SK-N-SH treated with all-trans-retinoic acid at 6 μM for 48 hours (cell line): ENCODE data around the gene SURF1.

ENCODE experiments used
- ATAC-seq: fragments of 200-7000 bp; cut with Tn5 transposase; 3 replicates; pipeline ENCODE4 v1.9.1; 2020; ENCODE audit warnings: mild to moderate bottlenecking, moderate library complexity
- BACH2 ChIP-seq: fragments of 250-450 bp; sonication (Bioruptor Pico); IDR thresholded peaks from 2 replicates; pipeline ENCODE4 v1.9.0; 2021; ENCODE audit warnings: mild to moderate bottlenecking, borderline replicate concordance
- CSDC2 ChIP-seq: fragments of 250-450 bp; sonication (Bioruptor Pico); IDR thresholded peaks from 2 replicates; pipeline ENCODE4 v1.5.0; 2020; ENCODE audit warnings: mild to moderate bottlenecking, moderate library complexity
- ESRRG ChIP-seq: fragments of 250-450 bp; sonication (Bioruptor Pico); IDR thresholded peaks from 2 replicates; pipeline ENCODE4 v1.6.1; 2021; ENCODE audit warnings: mild to moderate bottlenecking
- GLIS3 ChIP-seq: fragments of 250-450 bp; sonication (Bioruptor Pico); IDR thresholded peaks from 2 replicates; pipeline ENCODE4 v1.5.0; 2020; ENCODE audit warnings: mild to moderate bottlenecking, moderate library complexity
- ISL1 ChIP-seq: fragments of 250-450 bp; sonication (Bioruptor Pico); IDR thresholded peaks from 2 replicates; pipeline ENCODE4 v2.1.2; 2022; ENCODE audit warnings: mild to moderate bottlenecking, moderate library complexity
- OSR1 ChIP-seq: fragments of 250-450 bp; sonication (Bioruptor Pico); IDR thresholded peaks from 2 replicates; pipeline ENCODE4 v1.8.0; 2022; ENCODE audit warnings: moderate library complexity, mild to moderate bottlenecking, inconsistent platforms
- RARB ChIP-seq: fragments of 250-450 bp; sonication (Bioruptor Pico); IDR thresholded peaks from 2 replicates; pipeline ENCODE4 v1.8.0; 2021; ENCODE audit warnings: mild to moderate bottlenecking, moderate library complexity
- SNAI2 ChIP-seq: fragments of 250-450 bp; sonication (Bioruptor Pico); IDR thresholded peaks from 2 replicates; pipeline ENCODE4 v1.5.0; 2020; ENCODE audit warnings: mild to moderate bottlenecking, moderate library complexity
- TOX ChIP-seq: fragments of 250-450 bp; sonication (Bioruptor Pico); IDR thresholded peaks from 2 replicates; pipeline ENCODE4 v1.8.0; 2021; ENCODE audit warnings: mild to moderate bottlenecking, moderate library complexity, borderline replicate concordance
- ZC3H10 ChIP-seq: fragments of 250-450 bp; sonication (Bioruptor Pico); IDR thresholded peaks from 2 replicates; pipeline ENCODE4 v1.5.1; 2021; ENCODE audit warnings: mild to moderate bottlenecking, moderate library complexity
- ZFP3 ChIP-seq: fragments of 250-450 bp; sonication (Bioruptor Pico); IDR thresholded peaks from 2 replicates; pipeline ENCODE4 v1.5.0; 2020; ENCODE audit warnings: mild to moderate bottlenecking, moderate library complexity
- ZFP30 ChIP-seq: fragments of 450-650 bp; formaldehyde crosslinking; IDR thresholded peaks from 2 replicates; pipeline ENCODE4 v1.5.0; 2022; ENCODE audit warnings: mild to moderate bottlenecking, moderate library complexity
- ZNF565 ChIP-seq: fragments of 450-650 bp; formaldehyde crosslinking; conservative IDR thresholded peaks from 2 replicates; pipeline ENCODE4 v1.5.0; 2020; ENCODE audit warnings: low read depth, mild to moderate bottlenecking, moderate library complexity
- ZNF70 ChIP-seq: fragments of 450-650 bp; formaldehyde crosslinking; IDR thresholded peaks from 2 replicates; pipeline ENCODE4 v1.5.0; 2020; ENCODE audit warnings: mild to moderate bottlenecking, moderate library complexity
- ZNF8 ChIP-seq: fragments of 450-650 bp; formaldehyde crosslinking; IDR thresholded peaks from 2 replicates; pipeline ENCODE4 v1.5.0; 2020; ENCODE audit warnings: mild to moderate bottlenecking, moderate library complexity
- TF ChIP-seq, protein P1 (sequence below): fragments of 250-450 bp; sonication (Bioruptor Pico); IDR thresholded peaks from 2 replicates; pipeline ENCODE4 v1.5.0; 2020; ENCODE audit warnings: mild to moderate bottlenecking, moderate library complexity
- TF ChIP-seq, protein P2 (sequence below): fragments of 250-450 bp; sonication (Bioruptor Pico); IDR thresholded peaks from 2 replicates; pipeline ENCODE4 v1.8.0; 2020; ENCODE audit warnings: mild to moderate bottlenecking, moderate library complexity, borderline replicate concordance
- TF ChIP-seq, protein P3 (sequence below): fragments of 250-450 bp; sonication (Bioruptor Pico); IDR thresholded peaks from 2 replicates; pipeline ENCODE4 v1.5.1; 2021; ENCODE audit warnings: mild to moderate bottlenecking, moderate library complexity
- TF ChIP-seq, protein P4 (sequence below): fragments of 250-450 bp; sonication (Bioruptor Pico); IDR thresholded peaks from 2 replicates; pipeline ENCODE4 v1.5.1; 2020; ENCODE audit warnings: low read depth, mild to moderate bottlenecking, moderate library complexity
- TF ChIP-seq, protein P5 (sequence below): fragments of 250-450 bp; sonication (Bioruptor Pico); IDR thresholded peaks from 2 replicates; pipeline ENCODE4 v1.8.0; 2021; ENCODE audit warnings: low read depth, mild to moderate bottlenecking, moderate library complexity, borderline replicate concordance

SURF1 gene

DNA sequence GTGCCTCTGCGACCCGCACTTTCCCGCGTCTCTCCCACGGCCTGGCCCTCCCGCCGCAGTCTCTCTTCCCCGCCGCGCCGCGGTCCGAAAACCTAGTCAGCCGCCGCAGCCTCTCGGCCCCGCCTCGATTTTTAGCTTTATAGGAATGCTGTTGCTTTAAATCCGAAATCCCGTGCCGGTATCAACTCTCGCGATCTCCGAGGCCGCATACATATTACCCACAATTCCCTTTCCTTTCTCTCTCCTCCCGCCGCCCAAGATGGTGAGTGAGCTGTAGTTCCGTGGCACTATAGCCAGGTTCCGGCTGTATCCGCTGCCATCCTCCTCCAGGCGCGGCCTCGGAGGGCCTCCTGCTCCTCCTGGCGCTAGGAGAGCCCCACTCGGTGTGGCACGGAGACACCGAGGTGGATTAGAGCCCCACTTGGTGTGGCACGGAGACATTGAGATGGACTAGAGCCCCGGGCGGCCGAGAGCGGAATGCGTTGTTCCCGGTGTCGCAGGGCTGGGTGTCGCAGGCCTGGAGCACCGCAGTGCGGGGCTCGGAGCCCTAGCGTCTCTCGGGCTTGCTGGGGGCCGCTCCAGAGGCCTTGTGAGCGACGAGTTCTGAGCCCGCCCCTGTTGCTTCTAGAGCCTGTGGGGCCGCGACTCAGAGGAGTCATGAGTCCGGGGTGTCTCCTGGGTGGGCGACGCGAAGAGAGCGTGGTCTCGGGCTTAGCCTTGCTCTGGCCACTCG, 8.1 kb downstream of the SURF1 start, which contains the start of the genes MED22 and RPL7A:
MED22 (minus strand) TSS at position 147 of the 733 bp plus-strand sequence. CDS start 1,469 bp downstream, outside the sequence.
RPL7A (plus strand) TSS at position 234 of the 733 bp plus-strand sequence; CDS start at position 260, 26 bp downstream.
- TF ChIP-seq TOX (CRISPR knock-in tag) (no peak), ZNF8 (CRISPR knock-in tag) (no peak), OSR1 (no peak), CSDC2 (no peak), ISL1 (CRISPR knock-in tag) (no peak), ZFP30 (CRISPR knock-in tag) (no peak)
- TF ChIP-seq, protein P1, sequence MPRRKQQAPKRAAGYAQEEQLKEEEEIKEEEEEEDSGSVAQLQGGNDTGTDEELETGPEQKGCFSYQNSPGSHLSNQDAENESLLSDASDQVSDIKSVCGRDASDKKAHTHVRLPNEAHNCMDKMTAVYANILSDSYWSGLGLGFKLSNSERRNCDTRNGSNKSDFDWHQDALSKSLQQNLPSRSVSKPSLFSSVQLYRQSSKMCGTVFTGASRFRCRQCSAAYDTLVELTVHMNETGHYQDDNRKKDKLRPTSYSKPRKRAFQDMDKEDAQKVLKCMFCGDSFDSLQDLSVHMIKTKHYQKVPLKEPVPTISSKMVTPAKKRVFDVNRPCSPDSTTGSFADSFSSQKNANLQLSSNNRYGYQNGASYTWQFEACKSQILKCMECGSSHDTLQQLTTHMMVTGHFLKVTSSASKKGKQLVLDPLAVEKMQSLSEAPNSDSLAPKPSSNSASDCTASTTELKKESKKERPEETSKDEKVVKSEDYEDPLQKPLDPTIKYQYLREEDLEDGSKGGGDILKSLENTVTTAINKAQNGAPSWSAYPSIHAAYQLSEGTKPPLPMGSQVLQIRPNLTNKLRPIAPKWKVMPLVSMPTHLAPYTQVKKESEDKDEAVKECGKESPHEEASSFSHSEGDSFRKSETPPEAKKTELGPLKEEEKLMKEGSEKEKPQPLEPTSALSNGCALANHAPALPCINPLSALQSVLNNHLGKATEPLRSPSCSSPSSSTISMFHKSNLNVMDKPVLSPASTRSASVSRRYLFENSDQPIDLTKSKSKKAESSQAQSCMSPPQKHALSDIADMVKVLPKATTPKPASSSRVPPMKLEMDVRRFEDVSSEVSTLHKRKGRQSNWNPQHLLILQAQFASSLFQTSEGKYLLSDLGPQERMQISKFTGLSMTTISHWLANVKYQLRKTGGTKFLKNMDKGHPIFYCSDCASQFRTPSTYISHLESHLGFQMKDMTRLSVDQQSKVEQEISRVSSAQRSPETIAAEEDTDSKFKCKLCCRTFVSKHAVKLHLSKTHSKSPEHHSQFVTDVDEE (CRISPR knock-in tag): 0 out of 2 replicates have a peak, but pooled peaks have one; percentile 17

DNA sequence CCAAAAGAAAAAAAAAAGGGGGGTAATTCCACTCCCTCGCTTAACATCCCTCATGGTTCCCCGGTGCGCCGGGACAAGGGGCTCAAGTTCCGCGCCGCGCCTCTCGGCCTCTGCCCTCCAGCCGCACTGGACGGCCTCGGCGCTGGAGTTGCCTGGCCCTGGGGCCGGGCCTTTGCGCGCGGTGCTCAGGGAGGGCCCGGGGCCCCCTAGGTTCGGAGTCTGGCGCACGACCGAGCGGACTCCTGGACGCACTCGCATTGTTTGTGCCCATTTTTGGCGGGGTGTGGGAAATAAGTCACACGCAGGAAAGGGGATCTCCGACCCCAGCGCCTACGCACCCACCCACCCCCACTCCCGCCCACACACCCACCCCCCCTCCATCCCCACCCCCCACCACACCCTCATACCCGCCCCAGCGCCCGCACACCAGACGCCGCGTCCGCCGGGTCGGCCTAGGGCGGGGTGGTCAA, 8.7 kb downstream of the SURF1 start:
- TF ChIP-seq BACH2 (CRISPR knock-in tag) (no peak), ZNF565 (no peak)
- peak; percentile 73 for ATAC-seq

More for the DNA sequence above, 8.1 kb downstream of the SURF1 start, which contains the start of the genes MED22 and RPL7A:
- ATAC-seq: peak; percentile 83

DNA sequence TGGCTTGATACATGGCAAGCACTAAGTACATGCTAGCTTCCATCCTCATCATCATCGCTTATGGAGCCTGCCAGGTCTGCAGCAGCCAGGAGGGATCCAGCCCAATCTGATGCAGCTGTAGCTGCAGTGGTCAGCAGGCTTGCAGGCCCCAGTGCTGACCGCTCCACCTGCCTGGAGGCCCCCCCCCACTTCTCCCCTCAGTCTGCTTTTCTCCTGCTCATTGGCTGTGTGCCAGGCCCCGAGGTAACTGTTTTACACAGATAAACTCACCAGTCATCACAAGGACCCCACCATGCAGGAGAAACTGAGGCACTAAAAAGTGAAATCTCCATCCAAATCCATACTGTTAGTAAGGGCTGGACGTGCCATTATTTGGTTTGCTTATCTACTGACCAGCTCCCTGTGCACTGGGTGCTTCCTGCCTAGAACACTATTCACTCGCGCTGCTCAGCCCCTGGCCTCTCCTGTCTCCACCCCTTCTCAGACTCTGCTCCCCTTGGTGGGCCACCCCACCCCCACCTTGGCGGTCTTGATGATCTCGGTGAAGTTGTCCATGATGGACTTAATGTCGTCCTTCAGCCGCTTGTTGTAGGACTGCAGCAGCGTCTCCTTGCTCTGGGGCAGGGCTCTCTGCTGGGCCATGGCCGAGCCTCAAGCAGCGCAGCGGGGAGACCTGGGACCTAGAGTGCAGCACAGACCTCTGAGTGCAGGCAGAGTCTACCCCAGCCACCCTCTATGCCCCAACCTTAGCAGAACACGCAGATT, 10.1 kb downstream of the SURF1 start:
- TF ChIP-seq ZNF565 (no peak), ZFP3 (CRISPR knock-in tag) (no peak), RARB (CRISPR knock-in tag) (no peak), BACH2 (CRISPR knock-in tag) (no peak), ESRRG (CRISPR knock-in tag) (no peak), ISL1 (CRISPR knock-in tag) (no peak)
- TF ChIP-seq, protein P2, sequence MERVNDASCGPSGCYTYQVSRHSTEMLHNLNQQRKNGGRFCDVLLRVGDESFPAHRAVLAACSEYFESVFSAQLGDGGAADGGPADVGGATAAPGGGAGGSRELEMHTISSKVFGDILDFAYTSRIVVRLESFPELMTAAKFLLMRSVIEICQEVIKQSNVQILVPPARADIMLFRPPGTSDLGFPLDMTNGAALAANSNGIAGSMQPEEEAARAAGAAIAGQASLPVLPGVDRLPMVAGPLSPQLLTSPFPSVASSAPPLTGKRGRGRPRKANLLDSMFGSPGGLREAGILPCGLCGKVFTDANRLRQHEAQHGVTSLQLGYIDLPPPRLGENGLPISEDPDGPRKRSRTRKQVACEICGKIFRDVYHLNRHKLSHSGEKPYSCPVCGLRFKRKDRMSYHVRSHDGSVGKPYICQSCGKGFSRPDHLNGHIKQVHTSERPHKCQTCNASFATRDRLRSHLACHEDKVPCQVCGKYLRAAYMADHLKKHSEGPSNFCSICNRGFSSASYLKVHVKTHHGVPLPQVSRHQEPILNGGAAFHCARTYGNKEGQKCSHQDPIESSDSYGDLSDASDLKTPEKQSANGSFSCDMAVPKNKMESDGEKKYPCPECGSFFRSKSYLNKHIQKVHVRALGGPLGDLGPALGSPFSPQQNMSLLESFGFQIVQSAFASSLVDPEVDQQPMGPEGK (CRISPR knock-in tag): no peak
- ATAC-seq: no peak

DNA sequence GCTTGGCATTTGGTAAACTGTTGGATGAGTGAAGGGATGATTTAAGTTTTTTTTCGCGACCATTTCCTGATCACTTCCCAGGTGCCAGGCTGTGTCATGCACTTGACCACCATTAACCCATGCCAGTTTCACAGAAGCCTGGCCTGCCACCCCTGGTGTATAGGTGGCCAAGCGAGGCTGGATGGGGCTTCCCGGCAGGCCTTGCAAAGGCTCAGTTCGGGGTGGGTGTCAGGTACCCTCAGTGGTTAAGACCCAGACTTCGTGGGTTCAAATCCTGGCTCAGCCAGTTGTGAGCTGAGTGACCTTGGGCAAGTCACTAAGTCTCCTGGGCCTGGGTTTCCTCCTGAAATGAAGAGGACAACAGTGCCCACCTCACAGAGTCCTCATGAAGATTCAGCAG, 10.7 kb downstream of the SURF1 start:
- no peak for ATAC-seq
- TF ChIP-seq, protein P3, sequence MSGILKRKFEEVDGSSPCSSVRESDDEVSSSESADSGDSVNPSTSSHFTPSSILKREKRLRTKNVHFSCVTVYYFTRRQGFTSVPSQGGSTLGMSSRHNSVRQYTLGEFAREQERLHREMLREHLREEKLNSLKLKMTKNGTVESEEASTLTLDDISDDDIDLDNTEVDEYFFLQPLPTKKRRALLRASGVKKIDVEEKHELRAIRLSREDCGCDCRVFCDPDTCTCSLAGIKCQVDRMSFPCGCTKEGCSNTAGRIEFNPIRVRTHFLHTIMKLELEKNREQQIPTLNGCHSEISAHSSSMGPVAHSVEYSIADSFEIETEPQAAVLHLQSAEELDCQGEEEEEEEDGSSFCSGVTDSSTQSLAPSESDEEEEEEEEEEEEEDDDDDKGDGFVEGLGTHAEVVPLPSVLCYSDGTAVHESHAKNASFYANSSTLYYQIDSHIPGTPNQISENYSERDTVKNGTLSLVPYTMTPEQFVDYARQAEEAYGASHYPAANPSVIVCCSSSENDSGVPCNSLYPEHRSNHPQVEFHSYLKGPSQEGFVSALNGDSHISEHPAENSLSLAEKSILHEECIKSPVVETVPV (CRISPR knock-in tag): no peak
- TF ChIP-seq OSR1 (no peak), ISL1 (CRISPR knock-in tag) (no peak), SNAI2 (CRISPR knock-in tag) (no peak), TOX (CRISPR knock-in tag) (no peak), ZNF70 (CRISPR knock-in tag) (no peak), ZNF8 (CRISPR knock-in tag) (no peak), BACH2 (CRISPR knock-in tag) (no peak), ZC3H10 (CRISPR knock-in tag) (no peak), GLIS3 (no peak)
- TF ChIP-seq, protein P4, sequence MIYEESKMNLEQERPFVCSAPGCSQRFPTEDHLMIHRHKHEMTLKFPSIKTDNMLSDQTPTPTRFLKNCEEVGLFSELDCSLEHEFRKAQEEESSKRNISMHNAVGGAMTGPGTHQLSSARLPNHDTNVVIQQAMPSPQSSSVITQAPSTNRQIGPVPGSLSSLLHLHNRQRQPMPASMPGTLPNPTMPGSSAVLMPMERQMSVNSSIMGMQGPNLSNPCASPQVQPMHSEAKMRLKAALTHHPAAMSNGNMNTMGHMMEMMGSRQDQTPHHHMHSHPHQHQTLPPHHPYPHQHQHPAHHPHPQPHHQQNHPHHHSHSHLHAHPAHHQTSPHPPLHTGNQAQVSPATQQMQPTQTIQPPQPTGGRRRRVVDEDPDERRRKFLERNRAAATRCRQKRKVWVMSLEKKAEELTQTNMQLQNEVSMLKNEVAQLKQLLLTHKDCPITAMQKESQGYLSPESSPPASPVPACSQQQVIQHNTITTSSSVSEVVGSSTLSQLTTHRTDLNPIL: no peak
- TF ChIP-seq, protein P5, sequence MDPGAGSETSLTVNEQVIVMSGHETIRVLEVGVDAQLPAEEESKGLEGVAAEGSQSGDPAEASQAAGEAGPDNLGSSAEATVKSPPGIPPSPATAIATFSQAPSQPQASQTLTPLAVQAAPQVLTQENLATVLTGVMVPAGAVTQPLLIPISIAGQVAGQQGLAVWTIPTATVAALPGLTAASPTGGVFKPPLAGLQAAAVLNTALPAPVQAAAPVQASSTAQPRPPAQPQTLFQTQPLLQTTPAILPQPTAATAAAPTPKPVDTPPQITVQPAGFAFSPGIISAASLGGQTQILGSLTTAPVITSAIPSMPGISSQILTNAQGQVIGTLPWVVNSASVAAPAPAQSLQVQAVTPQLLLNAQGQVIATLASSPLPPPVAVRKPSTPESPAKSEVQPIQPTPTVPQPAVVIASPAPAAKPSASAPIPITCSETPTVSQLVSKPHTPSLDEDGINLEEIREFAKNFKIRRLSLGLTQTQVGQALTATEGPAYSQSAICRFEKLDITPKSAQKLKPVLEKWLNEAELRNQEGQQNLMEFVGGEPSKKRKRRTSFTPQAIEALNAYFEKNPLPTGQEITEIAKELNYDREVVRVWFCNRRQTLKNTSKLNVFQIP (CRISPR knock-in tag): no peak
